Hematopoietic multipotent progenitor cell treated with erythropoietin and hydrocortisone succinate and interleukin-3 and kit ligand, for 6 days (in vitro differentiated cells): ENCODE measurements around the gene FAM149A.
A peak's percentile ranks its signal among the peaks of the same experiment; 100 is the strongest.

Source experiments
- DNase-seq: peaks from one replicate; pipeline ENCODE4 v3.0.0-alpha.2; 2015

The FAM149A gene

GRCh38 chr4:186104114-186104889 is at the start of gene FAM149A:
FAM149A (plus strand) TSS chr4:186104704.
- DNase-seq: peak; percentile 33

- DNase-seq: peak; percentile 21
Measured at GRCh38 chr4:186058253-186058979, 46.1 kb upstream of the FAM149A start.

- no peak for DNase-seq
Measured at GRCh38 chr4:186058980-186059316, 45.6 kb upstream of the FAM149A start.

- no peak for DNase-seq
Measured at GRCh38 chr4:186061921-186062320, 42.6 kb upstream of the FAM149A start.

- DNase-seq: peak; percentile 83
Measured at GRCh38 chr4:186067757-186068385, 36.6 kb upstream of the FAM149A start.

GRCh38 chr4:186068581-186069348 is 35.7 kb upstream of the FAM149A start, which contains the start of gene TLR3:
TLR3 (plus strand) TSS chr4:186069156; CDS start chr4:186076620, 7,464 bp downstream.
- peak; percentile 27 for DNase-seq

GRCh38 chr4:186069729-186070128 is 34.8 kb upstream of the FAM149A start:
- no peak for DNase-seq

- DNase-seq: no peak
Measured at GRCh38 chr4:186072516-186072915, 32.0 kb upstream of the FAM149A start.

GRCh38 chr4:186074189-186074588 is 30.3 kb upstream of the FAM149A start:
- no peak for DNase-seq

- DNase-seq: no peak
Measured at GRCh38 chr4:186078981-186079638, 25.4 kb upstream of the FAM149A start.

GRCh38 chr4:186079694-186080093 is 24.8 kb upstream of the FAM149A start:
- no peak for DNase-seq

GRCh38 chr4:186081202-186081807 is 23.2 kb upstream of the FAM149A start:
- DNase-seq: no peak

GRCh38 chr4:186082221-186082620 is 22.3 kb upstream of the FAM149A start:
- DNase-seq: no peak

GRCh38 chr4:186088523-186088922 is 16.0 kb upstream of the FAM149A start:
- no peak for DNase-seq

GRCh38 chr4:186092296-186092695 is 12.2 kb upstream of the FAM149A start:
- DNase-seq: no peak

GRCh38 chr4:186095406-186095805 is 9.1 kb upstream of the FAM149A start:
- no peak for DNase-seq

GRCh38 chr4:186096681-186097165 is 7.8 kb upstream of the FAM149A start:
- DNase-seq: no peak

- DNase-seq: no peak
Measured at GRCh38 chr4:186097386-186097785, 7.1 kb upstream of the FAM149A start.

GRCh38 chr4:186102931-186103330 is 1.6 kb upstream of the FAM149A start:
- DNase-seq: no peak

- DNase-seq: no peak
Measured at GRCh38 chr4:186104890-186105646, 564 bp downstream of the FAM149A start.
